ENCODE data around the gene RFPL2.

DNA sequence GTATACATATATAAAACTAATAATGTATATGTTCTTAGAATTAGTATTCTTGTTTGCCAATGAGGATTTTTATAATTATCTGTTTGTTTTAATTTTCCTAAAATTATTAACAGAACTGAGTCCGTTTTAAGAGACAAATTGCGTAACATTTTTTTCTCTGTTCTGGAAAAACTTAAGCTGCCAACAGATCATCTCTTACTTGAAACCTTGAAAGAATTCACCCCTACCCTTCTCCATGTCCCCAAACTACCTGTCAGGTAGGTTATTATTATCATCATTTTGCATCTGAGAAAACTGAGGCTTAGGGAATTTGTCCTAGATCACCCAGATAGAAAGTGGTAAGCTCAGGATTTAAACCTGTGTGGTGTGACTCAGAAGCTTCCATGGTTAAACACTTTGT, 35.6 kb upstream of the RFPL2 start:
- TF ChIP-seq, protein P1, sequence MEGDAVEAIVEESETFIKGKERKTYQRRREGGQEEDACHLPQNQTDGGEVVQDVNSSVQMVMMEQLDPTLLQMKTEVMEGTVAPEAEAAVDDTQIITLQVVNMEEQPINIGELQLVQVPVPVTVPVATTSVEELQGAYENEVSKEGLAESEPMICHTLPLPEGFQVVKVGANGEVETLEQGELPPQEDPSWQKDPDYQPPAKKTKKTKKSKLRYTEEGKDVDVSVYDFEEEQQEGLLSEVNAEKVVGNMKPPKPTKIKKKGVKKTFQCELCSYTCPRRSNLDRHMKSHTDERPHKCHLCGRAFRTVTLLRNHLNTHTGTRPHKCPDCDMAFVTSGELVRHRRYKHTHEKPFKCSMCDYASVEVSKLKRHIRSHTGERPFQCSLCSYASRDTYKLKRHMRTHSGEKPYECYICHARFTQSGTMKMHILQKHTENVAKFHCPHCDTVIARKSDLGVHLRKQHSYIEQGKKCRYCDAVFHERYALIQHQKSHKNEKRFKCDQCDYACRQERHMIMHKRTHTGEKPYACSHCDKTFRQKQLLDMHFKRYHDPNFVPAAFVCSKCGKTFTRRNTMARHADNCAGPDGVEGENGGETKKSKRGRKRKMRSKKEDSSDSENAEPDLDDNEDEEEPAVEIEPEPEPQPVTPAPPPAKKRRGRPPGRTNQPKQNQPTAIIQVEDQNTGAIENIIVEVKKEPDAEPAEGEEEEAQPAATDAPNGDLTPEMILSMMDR (IDR thresholded peaks at IDR 0.05 in 8 of 11, conservative IDR thresholded peaks at IDR 0.05 in 3 of 11): no peak
- TF ChIP-seq POLR2A (IDR thresholded peaks at IDR 0.05): no peak
- TF ChIP-seq POLR2AphosphoS5 (IDR thresholded peaks at IDR 0.05): no peak
